ENCODE data around the gene ZBTB24.
A peak's percentile ranks its signal among the peaks of the same experiment; 100 is the strongest.

The ZBTB24 gene

GRCh38 chr6:109486068-109486467, 3.0 kb upstream of the ZBTB24 start:
- TF ChIP-seq CTCF (IDR thresholded peaks at IDR 0.05) (no peak), ZFX (IDR thresholded peaks at IDR 0.05; ENCODE audit: borderline replicate concordance) (no peak)

GRCh38 chr6:109485266-109485935, 2.4 kb upstream of the ZBTB24 start:
- TF ChIP-seq CTCF (IDR thresholded peaks at IDR 0.05), result no peak
- no peak for TF ChIP-seq ZFX (IDR thresholded peaks at IDR 0.05; ENCODE audit: borderline replicate concordance)
- H3K27ac ChIP-seq, result peak overlapping the region; percentile 32; the same call in 1 of the 2 replicates

More at GRCh38 chr6:109486068-109486467, 3.0 kb upstream of the ZBTB24 start:
- peak overlapping the region; percentile 32; the same call in 1 of the 2 replicates for H3K27ac ChIP-seq

- no peak for TF ChIP-seq ZFX (IDR thresholded peaks at IDR 0.05; ENCODE audit: borderline replicate concordance)
- TF ChIP-seq CTCF (IDR thresholded peaks at IDR 0.05), result no peak
These were observed 1.1 kb upstream of the ZBTB24 start for GRCh38 chr6:109484122-109484521.

DNA sequence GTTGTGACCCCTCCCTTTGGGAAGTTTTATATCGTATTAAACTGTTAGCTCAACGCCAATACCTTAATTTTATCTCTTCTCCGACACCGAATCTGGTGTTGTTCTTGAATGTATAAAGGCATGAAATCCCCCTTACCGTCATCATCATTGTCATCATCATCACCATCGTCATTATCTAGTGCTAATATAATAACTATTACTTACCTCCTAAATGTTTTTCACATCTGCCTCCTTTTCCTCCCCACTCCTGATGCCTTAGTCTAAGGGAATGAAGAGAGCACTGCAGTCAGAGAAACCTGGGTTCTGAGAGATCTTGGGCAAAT, 677 bp upstream of the ZBTB24 start:
- no peak overlapping the region for H3K27ac ChIP-seq

More at GRCh38 chr6:109484122-109484521, 1.1 kb upstream of the ZBTB24 start:
- no peak overlapping the region for H3K27ac ChIP-seq

DNA sequence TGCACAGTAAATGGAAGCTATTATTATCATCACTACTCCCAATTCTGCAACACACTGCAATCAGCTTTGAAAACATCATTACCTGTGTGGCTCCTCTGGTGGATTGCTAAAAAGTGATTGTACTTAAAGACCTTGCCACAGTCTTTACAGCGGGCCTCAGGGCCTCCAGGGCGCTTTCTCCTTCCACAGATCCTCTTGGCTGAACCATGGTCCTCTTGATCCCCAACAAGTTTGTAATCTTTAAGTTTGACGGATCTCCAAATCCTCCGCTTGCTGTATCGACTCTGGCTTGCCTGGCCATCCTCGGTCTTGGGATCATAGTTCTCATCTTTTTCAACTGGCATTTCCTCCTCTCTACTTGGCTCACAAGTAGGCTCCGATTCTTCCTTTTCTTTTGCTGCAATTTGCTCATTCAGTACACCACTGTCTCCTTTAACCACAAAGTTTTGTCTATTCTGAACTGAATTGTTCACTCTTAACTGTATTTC, 2.0 kb downstream of the ZBTB24 start:
- TF ChIP-seq ZFX (IDR thresholded peaks at IDR 0.05; ENCODE audit: borderline replicate concordance) (no peak), CTCF (IDR thresholded peaks at IDR 0.05) (no peak)
- H3K27ac ChIP-seq, result no peak overlapping the region

More for the DNA sequence above, 677 bp upstream of the ZBTB24 start:
- TF ChIP-seq CTCF (IDR thresholded peaks at IDR 0.05) (no peak), ZFX (IDR thresholded peaks at IDR 0.05; ENCODE audit: borderline replicate concordance) (no peak)

DNA sequence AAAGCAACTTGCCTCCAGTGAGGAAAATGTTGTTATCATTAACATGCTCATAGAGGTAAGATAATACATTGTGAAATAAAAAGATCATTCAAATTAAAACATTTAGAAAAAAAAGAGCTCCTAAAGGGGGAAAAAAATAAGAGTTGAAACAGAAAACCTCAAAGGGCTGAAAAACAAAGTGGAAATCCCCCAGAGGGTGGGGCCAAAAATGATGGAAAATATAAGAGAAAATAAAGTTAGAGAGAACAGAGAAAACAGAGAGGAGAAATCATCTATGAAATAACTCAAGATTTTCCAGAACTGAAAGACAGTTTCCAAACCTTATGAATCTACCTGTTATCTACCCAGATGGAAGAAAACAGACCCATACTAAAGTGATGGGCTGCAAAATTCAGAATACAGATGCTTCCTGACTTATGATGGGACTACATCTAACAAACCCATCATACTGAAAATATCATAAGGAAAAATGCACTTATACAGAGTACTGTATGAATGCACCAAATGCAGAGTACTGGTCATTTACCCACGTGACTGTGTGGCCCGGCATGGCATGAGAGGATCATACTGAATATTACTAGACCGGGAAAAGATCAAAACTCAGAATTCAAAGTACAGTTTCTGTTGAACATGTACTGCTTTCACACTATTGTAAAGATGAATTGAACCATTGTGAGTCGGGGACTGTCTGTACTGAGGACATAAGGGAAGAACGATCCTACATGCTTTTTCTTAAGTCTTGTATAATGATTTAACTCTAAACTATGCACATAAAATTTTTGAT, 4.0 kb downstream of the ZBTB24 start:
- TF ChIP-seq CTCF (IDR thresholded peaks at IDR 0.05) (no peak), ZFX (IDR thresholded peaks at IDR 0.05; ENCODE audit: borderline replicate concordance) (no peak)
- no peak overlapping the region for H3K27ac ChIP-seq

All from 22Rv1 (cell line).